Right ventricle myocardium superior (tissue), 1 donor: ENCODE results near the gene MYO15B. TPM values are rescaled to one million over a fixed set of nuclear protein-coding genes. Genes with fewer than 3 reads are reported as not detected.
A peak's percentile ranks its signal among the peaks of the same experiment; 100 is the strongest.

Experiments used
- ATAC-seq: fragments of 200-7000 bp; cut with Tn5 transposase; one replicate; pipeline ENCODE4 v1.9.1; 2020; ENCODE audit warnings: mild to moderate bottlenecking; ENCODE audit not compliant: poor library complexity
- DNase-seq: peaks from one replicate; pipeline ENCODE4 v3.0.0-alpha.2; 2020
- intact Hi-C: fragments of 100-400 bp; cut with DNase I; formaldehyde crosslinking; loops from one replicate; pipeline ENCODE4 v1.11.2; 2022
- total RNA-seq: library from RNA; stranded (reverse); fragmentation: NEBNext Ultra II Directional; extraction: Animal tissue kit (Norgen Biotek cat#: 25700); gene quantifications from one replicate; pipeline ENCODE4 v1.2.1, GENCODE V29; 2021
- donor health status: DM: no; HTN: yes; CAD: no; lungs with severe emphysema.

The MYO15B gene
- total RNA-seq, 1 donor from 2014 or later = 37.1 TPM

GRCh38 chr17:75666959-75667790, 79.6 kb downstream of the MYO15B start, which contains the start of the genes RECQL5 and SAP30BP:
RECQL5 (minus strand) TSS chr17:75667154; CDS start chr17:75666557, 597 bp downstream.
SAP30BP (plus strand) TSS chr17:75667338; CDS start chr17:75667373, 35 bp downstream.
- ATAC-seq = peak; percentile 100
- intact Hi-C loops = no loop called here

GRCh38 chr17:75667825-75668224, 80.2 kb downstream of the MYO15B start:
- intact Hi-C loops = no loop called here
- no peak for DNase-seq

More at GRCh38 chr17:75666959-75667790, 79.6 kb downstream of the MYO15B start, which contains the start of the genes RECQL5 and SAP30BP:
- peak; percentile 98 for DNase-seq

GRCh38 chr17:75668489-75668888, 80.9 kb downstream of the MYO15B start:
- DNase-seq (no peak), ATAC-seq (no peak)
- intact Hi-C loops = no loop called here

More at GRCh38 chr17:75667825-75668224, 80.2 kb downstream of the MYO15B start:
- no peak for ATAC-seq

GRCh38 chr17:75670868-75671267, 83.3 kb downstream of the MYO15B start:
- intact Hi-C loops = no loop called here

GRCh38 chr17:75672011-75672410, 84.4 kb downstream of the MYO15B start:
- intact Hi-C loops = no loop called here
- no peak for DNase-seq
- no peak for ATAC-seq

More at GRCh38 chr17:75670868-75671267, 83.3 kb downstream of the MYO15B start:
- ATAC-seq (no peak), DNase-seq (no peak)

GRCh38 chr17:75673487-75673886, 85.9 kb downstream of the MYO15B start:
- ATAC-seq = no peak
- no peak for DNase-seq
- intact Hi-C loops = no loop called here

Other genes starting within 250 kb of the MYO15B start
- gene GRB2, start 182.1 kb upstream of the MYO15B start, total RNA-seq = 53.1 TPM
- gene TMEM94, start 131.2 kb upstream of the MYO15B start, total RNA-seq = 38.0 TPM
- gene CASKIN2, start 72.3 kb upstream of the MYO15B start, total RNA-seq = 33.3 TPM
- gene TSEN54, start 71.3 kb upstream of the MYO15B start, total RNA-seq = 5.6 TPM
- gene LLGL2, start 62.1 kb upstream of the MYO15B start, total RNA-seq = 3.6 TPM
- gene SMIM5, start 45.6 kb downstream of the MYO15B start, total RNA-seq = 12.5 TPM
- gene RECQL5, start 79.4 kb downstream of the MYO15B start, total RNA-seq = 14.1 TPM
- gene SAP30BP, start 79.5 kb downstream of the MYO15B start, total RNA-seq = 40.0 TPM
- 9.4 TPM for gene ITGB4, start 133.7 kb downstream of the MYO15B start, total RNA-seq
- 23.3 TPM for gene GALK1, start 177.4 kb downstream of the MYO15B start, total RNA-seq
- 14.3 TPM for gene UNK, start 197.0 kb downstream of the MYO15B start, total RNA-seq